B cell (primary cell): Measurements from ENCODE around the gene PRKCA. TPM values are rescaled to one million over a fixed set of nuclear protein-coding genes. Genes with fewer than 3 reads are reported as not detected.

Source experiments
- ATAC-seq: fragments of 200-7000 bp; cut with Tn5 transposase; one replicate; pipeline ENCODE4 v1.10.0; 2021; ENCODE audit warnings: low read depth, mild to moderate bottlenecking, moderate number of reproducible peaks, moderate library complexity
- CTCF ChIA-PET: fragments of 350-600 bp; sonication (Branson Sonifier 250); formaldehyde crosslinking; loops from one replicate; lab custom pipeline; 2021; ENCODE audit warnings: antibody characterized with exemption, inconsistent platforms; lab: Charles Lee
- POLR2A ChIA-PET: fragments of 350-600 bp; sonication (Branson Sonifier 250); formaldehyde crosslinking; loops from one replicate; lab custom pipeline; 2021; ENCODE audit warnings: antibody characterized with exemption; lab: Charles Lee
- DNase-seq: peaks from one replicate; pipeline ENCODE4 v3.0.0; 2013
- H2AFZ ChIP-seq: 2 replicates; pipeline ENCODE4 v1.6.1; 2012; ENCODE audit warnings: mild to moderate bottlenecking, low read depth, low read length; ENCODE audit not compliant: insufficient read depth, poor library complexity, severe bottlenecking
- H3K27ac ChIP-seq, 2 donors: 1 replicate in 1 of 2; 2 replicates in 1 of 2; pipeline ENCODE4 v1.5.1; 2012 to 2013; ENCODE audit warnings: low read length in 2 of 2, mild to moderate bottlenecking in 2 of 2, moderate library complexity in 1 of 2
- H3K27me3 ChIP-seq, 4 experiments: fragments of 200-600 bp in 1 of 4; sonication (generic) in 1 of 4; replicated peaks in 1 of 4; 1 replicate in 2 of 4; 2 replicates in 2 of 4; pipeline versions ENCODE4 v1.6.1 to v1.7.0; 2013 to 2016; ENCODE audit warnings: low read length in 3 of 4, mild to moderate bottlenecking in 2 of 4, mixed read lengths in 1 of 4, moderate library complexity in 1 of 4; ENCODE audit not compliant: insufficient read depth in 4 of 4, control insufficient read depth in 3 of 4; ENCODE audit errors: control extremely low read depth in 1 of 4
- H3K36me3 ChIP-seq, 2 experiments: replicated peaks in 1 of 2; 1 replicate in 1 of 2; 2 replicates in 1 of 2; pipeline versions ENCODE4 v1.6.1 to v1.7.1; 2013; ENCODE audit warnings: low read length in 1 of 2; ENCODE audit not compliant: insufficient read depth in 2 of 2, control insufficient read depth in 1 of 2; ENCODE audit errors: control extremely low read depth in 1 of 2, extremely low read depth in 1 of 2
- H3K4me1 ChIP-seq, 2 donors: fragments of 200-600 bp in 1 of 2; sonication (generic) in 1 of 2; 1 replicate in 1 of 2; 2 replicates in 1 of 2; pipeline versions ENCODE4 v1.5.1 to v1.6.1; 2013 to 2017; ENCODE audit warnings: low read length in 2 of 2; ENCODE audit not compliant: control insufficient read depth in 2 of 2, insufficient read depth in 2 of 2
- H3K4me2 ChIP-seq: replicated peaks from 2 replicates; pipeline ENCODE3; 2012; ENCODE audit warnings: mild to moderate bottlenecking, low read depth, low read length; ENCODE audit not compliant: poor library complexity, severe bottlenecking
- H3K4me3 ChIP-seq, 5 experiments: fragments of 200-600 bp in 1 of 5; sonication (generic) in 1 of 5; 1 replicate in 3 of 5; 2 replicates in 2 of 5; pipeline versions ENCODE4 v1.5.1 to v1.7.0; 2011 to 2016; ENCODE audit warnings: low read length in 4 of 5, mild to moderate bottlenecking in 4 of 5, low read depth in 2 of 5, control low read depth in 1 of 5, moderate library complexity in 1 of 5; ENCODE audit not compliant: insufficient read depth in 1 of 5; ENCODE audit errors: control extremely low read depth in 1 of 5, extremely low read depth in 1 of 5
- H3K79me2 ChIP-seq: fragments of 200-600 bp; sonication (generic); one replicate; pipeline ENCODE4 v1.6.0; 2016; ENCODE audit warnings: low read length; ENCODE audit not compliant: control insufficient read depth, insufficient read depth
- H3K9ac ChIP-seq: fragments of 200-600 bp; sonication (generic); 2 replicates; pipeline ENCODE4 v1.6.1; 2017; ENCODE audit warnings: mild to moderate bottlenecking, low read length, moderate library complexity
- H3K9me3 ChIP-seq, 3 donors: one replicate each; pipeline versions ENCODE4 v1.6.1 to v1.7.1; 2013; ENCODE audit warnings: low read length in 2 of 3; ENCODE audit not compliant: control insufficient read depth in 2 of 3, insufficient read depth in 1 of 3; ENCODE audit errors: control extremely low read depth in 1 of 3
- H4K20me1 ChIP-seq: 2 replicates; pipeline ENCODE4 v1.6.0; 2012; ENCODE audit warnings: mild to moderate bottlenecking, low read length; ENCODE audit not compliant: insufficient read depth, control insufficient read depth, poor library complexity, severe bottlenecking
- H3K27ac Mint-ChIP-seq: one replicate; pipeline ENCODE4 v1.8.0; 2021; ENCODE audit warnings: mixed read lengths
- H3K27me3 Mint-ChIP-seq: one replicate; pipeline ENCODE4 v1.8.0; 2021; ENCODE audit warnings: mixed read lengths
- H3K4me1 Mint-ChIP-seq: one replicate; pipeline ENCODE4 v1.8.0; 2021; ENCODE audit warnings: mixed read lengths
- H3K4me3 Mint-ChIP-seq: one replicate; pipeline ENCODE4 v1.8.0; 2021; ENCODE audit warnings: mixed read lengths
- H3K9me3 Mint-ChIP-seq: one replicate; pipeline ENCODE4 v1.8.0; 2022; ENCODE audit warnings: mixed read lengths; ENCODE audit not compliant: insufficient read depth
- CTCF ChIP-seq: fragments of 200-600 bp; IDR thresholded peaks from one replicate; pipeline ENCODE4 v1.8.0; 2022; ENCODE audit warnings: antibody characterized with exemption, mild to moderate bottlenecking
- EZH2 ChIP-seq: IDR thresholded peaks from 2 replicates; pipeline ENCODE4 v1.6.1; 2012; ENCODE audit warnings: borderline replicate concordance, low read depth, mild to moderate bottlenecking, moderate library complexity, low read length; ENCODE audit not compliant: insufficient read depth, poor library complexity, severe bottlenecking
- WGBS: methylation state at CpG from one replicate; pipeline ENCODE4 v1.1.5; 2013; ENCODE audit warnings: missing lambda C conversion rate; ENCODE audit not compliant: insufficient coverage; 5-methylcytosine and 5-hydroxymethylcytosine counted together
- intact Hi-C: fragments of 100-400 bp; cut with micrococcal nuclease; formaldehyde crosslinking; loops from one replicate; pipeline ENCODE4 v1.10.0; 2022
- polyA plus RNA-seq: library from polyadenylated mRNA; depleted of rRNA; stranded (reverse); fragments of >200 nt; gene quantifications from 2 replicates; pipeline ENCODE4 v1.2.3, GENCODE V29; 2012
- total RNA-seq, 2 donors: library from RNA; stranded (reverse); fragments of 120-200 nt in 1 of 2; gene quantifications; 1 replicate in 1 of 2; 2 replicates in 1 of 2; pipeline versions ENCODE4 v1.2.3 to v1.2.4, GENCODE V29; 2013 to 2022

Gene PRKCA
- total and polyA plus RNA-seq, 2 donors (not counting 1 experiment from before 2014, with no cell fraction given), result 0.33 to 7.7 TPM

- Histone ChIP-seq H3K9me3 (peaks cover 0 to 7% (median 0%) of the 10 kb centered on the region in 3 donors), H3K9ac (no peak overlapping the region), H3K27ac (no peak overlapping the region), H3K4me3 (no peak overlapping the region), H3K4me1 (no peaks in the 10 kb centered on the region), H3K79me2 (no peaks in the 10 kb centered on the region), H2AFZ (peak overlapping the region; percentile 2), H3K36me3 (no peaks in the 10 kb centered on the region), H4K20me1 (no peaks in the 10 kb centered on the region), H3K27me3 (peaks cover 0 to 2% (median 0%) of the 10 kb centered on the region in 4 experiments), H3K4me2 (no peak overlapping the region)
- intact Hi-C loops, result no loop called here
- no peak overlapping the region for H3K4me3 Mint-ChIP-seq
- H3K4me1 Mint-ChIP-seq, result no peaks in the 10 kb centered on the region
- DNase-seq (no peak), ATAC-seq (no peak)
- TF ChIP-seq CTCF, result no peak
- no peak for TF ChIP-seq EZH2
- ChIA-PET POLR2A (no interaction called here), CTCF (no interaction called here)
- H3K27me3 Mint-ChIP-seq, result peaks cover 9% of the 10 kb centered on the region
- 92% methylated on average over 12 of the region's 12 CpGs for WGBS
- H3K9me3 Mint-ChIP-seq, result no peaks in the 10 kb centered on the region
- H3K27ac Mint-ChIP-seq, result no peak overlapping the region
Observed at GRCh38 chr17:66425756-66426396, 123.5 kb downstream of the PRKCA start.

- POLR2A ChIA-PET, result no interaction called here
- CTCF ChIA-PET, result no interaction called here
- peaks cover 9% of the 10 kb centered on the region for H3K27me3 Mint-ChIP-seq
- no peaks in the 10 kb centered on the region for H3K9me3 Mint-ChIP-seq
- Histone ChIP-seq H4K20me1 (no peaks in the 10 kb centered on the region), H3K27ac (no peak overlapping the region), H3K9me3 (peaks cover 0 to 7% (median 0%) of the 10 kb centered on the region in 3 donors), H3K9ac (no peak overlapping the region), H3K79me2 (no peaks in the 10 kb centered on the region), H3K4me2 (no peak overlapping the region), H3K4me3 (no peak overlapping the region), H3K36me3 (no peaks in the 10 kb centered on the region), H2AFZ (peak overlapping the region; percentile 2), H3K4me1 (no peaks in the 10 kb centered on the region), H3K27me3 (peaks cover 0 to 2% (median 0%) of the 10 kb centered on the region in 4 experiments)
- intact Hi-C loops, result no loop called here
- ATAC-seq (no peak), DNase-seq (no peak)
- 83% methylated on average over 2 of the region's 6 CpGs for WGBS
- no peaks in the 10 kb centered on the region for H3K4me1 Mint-ChIP-seq
- no peak for TF ChIP-seq CTCF
- TF ChIP-seq EZH2, result no peak
- H3K27ac Mint-ChIP-seq, result no peak overlapping the region
- H3K4me3 Mint-ChIP-seq, result no peak overlapping the region
Observed at GRCh38 chr17:66426397-66427033, 124.1 kb downstream of the PRKCA start.
